VCaP (cell line): Measurements from ENCODE around the gene GOLGA6A.
A peak's percentile ranks its signal among the peaks of the same experiment; 100 is the strongest.

Experiments
- H3K27ac ChIP-seq: fragments of 450-650 bp; 2 replicates; pipeline ENCODE4 v1.5.1; 2017
- TF ChIP-seq, protein P1 (sequence below): fragments of 450-650 bp; conservative IDR thresholded peaks from 2 replicates; pipeline ENCODE4 v1.5.1; 2017; ENCODE audit warnings: mild to moderate bottlenecking, moderate library complexity

Gene GOLGA6A

DNA sequence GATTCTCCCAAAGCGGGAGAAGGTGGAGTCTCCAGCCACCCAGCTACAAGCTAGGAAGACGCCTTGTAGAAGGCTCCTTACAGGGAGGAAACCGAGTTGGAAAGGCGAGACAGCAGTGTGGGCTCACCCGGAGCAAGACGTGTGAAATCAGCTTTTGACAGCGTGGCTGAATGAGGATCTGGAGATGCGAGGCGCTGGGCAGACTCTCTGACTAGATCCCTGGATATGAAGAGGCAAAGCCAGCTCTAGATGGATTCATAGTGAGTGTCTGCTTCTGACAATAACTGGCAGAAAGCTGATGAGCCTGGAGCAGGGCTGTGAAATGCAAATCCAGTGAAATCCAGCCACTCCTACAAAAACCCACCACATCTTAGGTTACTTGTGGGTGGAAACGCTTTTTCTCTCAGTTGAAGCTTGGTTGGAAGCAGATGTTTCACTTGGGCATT lies 41.0 kb downstream of the GOLGA6A start:
- TF ChIP-seq, protein P1, sequence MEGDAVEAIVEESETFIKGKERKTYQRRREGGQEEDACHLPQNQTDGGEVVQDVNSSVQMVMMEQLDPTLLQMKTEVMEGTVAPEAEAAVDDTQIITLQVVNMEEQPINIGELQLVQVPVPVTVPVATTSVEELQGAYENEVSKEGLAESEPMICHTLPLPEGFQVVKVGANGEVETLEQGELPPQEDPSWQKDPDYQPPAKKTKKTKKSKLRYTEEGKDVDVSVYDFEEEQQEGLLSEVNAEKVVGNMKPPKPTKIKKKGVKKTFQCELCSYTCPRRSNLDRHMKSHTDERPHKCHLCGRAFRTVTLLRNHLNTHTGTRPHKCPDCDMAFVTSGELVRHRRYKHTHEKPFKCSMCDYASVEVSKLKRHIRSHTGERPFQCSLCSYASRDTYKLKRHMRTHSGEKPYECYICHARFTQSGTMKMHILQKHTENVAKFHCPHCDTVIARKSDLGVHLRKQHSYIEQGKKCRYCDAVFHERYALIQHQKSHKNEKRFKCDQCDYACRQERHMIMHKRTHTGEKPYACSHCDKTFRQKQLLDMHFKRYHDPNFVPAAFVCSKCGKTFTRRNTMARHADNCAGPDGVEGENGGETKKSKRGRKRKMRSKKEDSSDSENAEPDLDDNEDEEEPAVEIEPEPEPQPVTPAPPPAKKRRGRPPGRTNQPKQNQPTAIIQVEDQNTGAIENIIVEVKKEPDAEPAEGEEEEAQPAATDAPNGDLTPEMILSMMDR: no peak
- H3K27ac ChIP-seq: no peak overlapping the region

DNA sequence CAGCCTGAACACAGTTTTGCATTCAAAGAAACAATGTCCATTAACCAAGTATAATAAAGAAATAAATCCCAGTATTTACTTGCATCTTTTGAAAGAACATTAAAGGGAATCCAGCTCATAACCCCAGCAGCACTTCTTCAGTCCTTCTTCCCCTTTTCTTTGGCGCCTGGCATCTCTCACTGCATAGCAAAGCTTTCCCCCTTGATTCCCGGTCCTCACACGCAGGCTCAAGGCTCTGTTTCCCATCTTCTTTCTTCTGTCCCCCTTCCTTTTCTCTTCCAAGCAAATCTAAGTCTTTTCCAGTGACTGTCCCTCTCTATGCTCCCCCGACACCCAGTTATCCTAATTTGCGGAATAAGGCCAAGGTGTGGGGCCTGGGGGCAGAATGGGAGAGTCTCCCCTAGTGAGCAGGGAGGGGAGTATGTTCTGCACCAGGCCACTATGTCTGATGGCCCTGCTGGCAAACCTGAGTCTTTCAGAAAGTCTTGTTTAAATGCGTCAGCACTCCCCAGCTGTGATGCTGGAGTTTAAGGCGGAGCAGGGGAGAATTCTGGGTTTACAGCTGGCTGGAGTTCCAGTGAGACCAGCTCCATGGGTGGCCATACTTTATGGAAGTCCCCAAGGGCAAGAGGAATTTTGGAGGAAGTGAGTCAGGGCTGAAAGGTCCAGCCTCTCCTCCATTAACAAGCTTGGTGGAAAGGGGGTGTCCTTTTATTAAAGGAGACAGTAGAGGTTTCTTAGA lies 42.1 kb downstream of the GOLGA6A start:
- TF ChIP-seq, protein P1: no peak
- H3K27ac ChIP-seq: no peak overlapping the region

DNA sequence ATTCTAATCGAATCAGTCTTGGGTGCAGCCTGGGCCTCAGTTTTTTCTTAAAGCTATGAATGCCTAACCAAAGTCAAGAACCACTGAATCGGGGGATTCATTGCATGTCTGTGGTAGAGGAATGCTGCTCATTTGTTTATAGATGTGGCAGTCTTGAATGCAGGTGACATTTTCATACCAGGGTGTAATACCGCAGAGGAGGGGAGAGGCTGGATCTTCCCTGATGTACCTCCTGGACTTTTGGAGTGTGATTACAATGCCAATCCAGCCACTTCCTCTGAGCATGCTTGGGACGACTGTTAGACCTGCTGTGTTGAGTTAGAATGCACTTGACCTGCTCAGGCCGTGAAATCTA lies 42.7 kb downstream of the GOLGA6A start:
- TF ChIP-seq, protein P1: no peak
- H3K27ac ChIP-seq: no peak overlapping the region

DNA sequence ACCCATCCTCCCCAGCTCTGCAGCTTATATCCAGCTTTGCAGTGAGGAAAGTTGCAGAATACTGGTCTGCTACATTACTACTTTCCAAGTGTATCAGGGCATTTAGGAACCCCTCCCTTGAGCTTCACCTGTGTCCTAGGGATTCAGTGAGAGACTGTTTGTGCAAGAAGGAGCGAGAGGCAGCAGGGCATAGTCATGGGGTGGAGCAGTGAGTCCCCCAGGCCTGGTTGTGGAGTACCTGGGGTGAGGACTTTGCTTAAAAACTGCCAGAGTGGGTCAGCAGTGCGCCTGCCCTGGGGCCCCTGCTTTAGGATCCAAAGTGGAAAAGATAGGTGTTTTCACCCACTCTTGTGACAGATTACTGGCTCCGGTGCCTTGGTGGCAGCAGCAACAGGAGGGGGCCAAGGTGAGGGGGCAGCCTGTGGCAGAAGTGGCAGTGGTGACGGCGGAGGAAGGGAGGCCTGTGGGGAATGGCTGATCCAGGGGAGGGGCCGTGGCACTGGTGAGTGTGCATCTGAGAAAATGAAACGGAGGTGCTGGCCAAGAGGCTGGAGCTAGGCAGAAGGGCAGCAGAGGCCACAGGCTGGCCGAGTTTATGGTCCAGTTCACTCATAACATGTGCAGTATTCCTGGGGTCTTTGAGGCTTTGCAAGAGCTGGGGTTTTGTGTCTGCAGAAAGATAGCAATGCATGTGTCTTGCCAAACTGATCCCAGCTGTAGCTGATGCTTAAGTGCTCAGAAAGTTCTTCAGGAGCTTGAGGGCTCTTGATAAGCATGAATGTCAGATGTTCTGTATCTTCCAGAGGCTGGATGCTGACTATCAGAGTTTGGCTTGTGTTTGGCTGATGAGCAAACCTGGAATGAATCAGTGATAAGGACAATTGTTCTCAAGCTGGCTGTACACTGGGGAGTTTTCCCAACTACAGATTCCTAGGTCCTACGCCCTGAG lies 43.4 kb downstream of the GOLGA6A start:
- H3K27ac ChIP-seq: no peak overlapping the region

DNA sequence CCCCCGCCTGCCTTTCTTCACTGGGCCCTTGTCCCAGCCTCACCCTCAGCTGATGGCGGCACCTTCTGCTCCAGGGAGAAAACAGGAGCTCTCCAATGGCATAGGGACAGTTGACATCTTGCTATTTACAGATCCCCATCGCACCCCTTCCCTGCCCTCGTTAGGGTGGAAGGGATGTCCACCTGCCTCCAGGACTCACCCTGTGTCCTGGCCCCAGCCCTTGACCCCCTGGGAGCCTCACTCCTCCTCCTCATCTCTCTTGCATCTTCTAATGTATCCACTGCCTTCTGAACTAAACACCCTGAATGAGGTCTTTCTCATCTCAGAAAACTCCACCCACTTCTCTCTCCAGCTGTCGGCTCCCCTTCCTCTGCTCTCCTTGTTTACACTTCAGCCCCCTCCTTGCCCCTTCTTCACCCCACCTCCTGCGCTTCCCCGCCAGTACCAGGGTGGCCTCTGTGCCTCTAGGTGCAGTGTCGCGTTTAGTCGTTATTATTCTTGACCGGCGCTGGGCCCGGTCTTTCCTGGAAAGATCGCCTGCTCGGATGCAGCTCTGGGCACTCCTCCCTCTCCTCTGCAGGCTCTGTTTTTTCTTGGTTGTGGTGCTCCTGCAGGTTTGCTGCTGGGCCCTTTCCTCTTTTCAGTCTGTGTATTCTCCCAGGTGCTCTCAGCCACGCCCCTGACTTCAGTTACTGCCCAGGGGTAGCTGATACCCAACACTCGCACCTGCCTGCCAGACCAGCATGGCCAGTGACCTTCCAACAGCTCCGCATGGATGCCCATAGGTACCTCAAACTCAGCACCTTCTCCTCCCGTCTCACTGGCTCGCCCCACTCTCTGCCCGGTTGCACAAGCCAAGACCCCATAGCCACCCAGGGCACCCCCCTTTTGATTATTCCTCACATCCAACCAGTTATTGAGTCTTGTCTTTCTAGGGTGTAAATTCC lies 44.9 kb downstream of the GOLGA6A start:
- TF ChIP-seq, protein P1: no peak; the same call in none of the 2 replicates
- no peak overlapping the region for H3K27ac ChIP-seq

More for the DNA sequence above, 43.4 kb downstream of the GOLGA6A start:
- TF ChIP-seq, protein P1: no peak

DNA sequence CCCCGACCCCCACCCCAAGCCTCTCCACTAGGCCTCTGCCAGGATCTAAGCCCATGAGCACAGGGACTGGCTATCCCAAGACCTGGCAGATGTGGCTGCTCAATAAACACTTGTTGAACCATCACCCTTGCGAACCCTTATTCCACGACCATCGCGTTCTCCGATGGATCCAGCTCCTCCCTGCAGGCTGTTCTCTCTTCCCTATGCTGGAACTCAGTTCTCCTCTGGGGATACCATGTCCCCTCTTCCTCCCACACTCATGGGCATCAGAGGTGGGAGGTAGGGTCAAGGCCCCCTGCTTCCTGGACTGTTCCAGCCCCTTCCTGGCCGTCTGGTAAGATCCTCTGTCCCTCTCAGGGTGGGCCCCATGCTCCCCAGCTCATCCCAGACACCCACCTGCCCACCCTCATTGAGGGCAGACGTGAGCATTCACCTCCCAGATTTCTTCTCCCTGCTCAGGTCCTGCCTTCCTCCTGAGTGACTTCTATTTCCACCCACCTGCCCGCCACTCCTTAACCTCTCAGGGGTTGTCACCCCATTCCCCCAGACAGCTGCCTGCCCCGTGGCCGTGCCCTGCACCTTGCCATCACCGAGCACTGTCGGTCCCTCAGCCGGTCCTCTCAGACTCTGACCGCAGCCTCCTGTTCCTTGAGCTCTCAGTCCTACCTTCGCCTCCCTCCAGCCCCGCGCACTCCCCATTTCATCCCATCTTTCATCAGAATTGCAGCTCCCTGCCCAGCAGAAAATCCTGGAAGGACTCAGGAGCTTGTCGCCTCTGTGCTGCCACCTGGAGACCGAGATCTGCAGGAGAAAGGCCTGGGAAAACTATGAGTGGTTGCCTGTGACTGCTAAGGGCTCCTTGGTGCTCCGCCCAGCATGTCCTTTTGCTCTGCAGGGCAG lies 45.8 kb downstream of the GOLGA6A start:
- H3K27ac ChIP-seq: no peak overlapping the region
- TF ChIP-seq, protein P1: peak; percentile 95
